Trophoblast cell (in vitro differentiated cells and primary cell): ENCODE measurements around the gene CNOT6.

Experiments used
- DNase-seq, 2 donors: peaks; one replicate each; pipeline ENCODE4 v3.0.0-alpha.2; 2016
- H2AFZ ChIP-seq: 2 replicates; pipeline ENCODE4 v1.6.1; 2013; ENCODE audit warnings: low read length, moderate library complexity, mild to moderate bottlenecking; ENCODE audit not compliant: insufficient read depth, poor library complexity
- H2AK5ac ChIP-seq: 2 replicates; pipeline ENCODE4 v1.6.1; 2013; ENCODE audit warnings: mild to moderate bottlenecking, low read length
- H2BK120ac ChIP-seq: 2 replicates; pipeline ENCODE4 v1.6.1; 2013; ENCODE audit warnings: low read length, mild to moderate bottlenecking, moderate library complexity; ENCODE audit not compliant: insufficient read depth, poor library complexity
- H2BK12ac ChIP-seq: 2 replicates; pipeline ENCODE4 v1.6.1; 2013; ENCODE audit warnings: mild to moderate bottlenecking, low read length, moderate library complexity
- H2BK5ac ChIP-seq: 2 replicates; pipeline ENCODE4 v1.6.1; 2013; ENCODE audit warnings: low read length, low read depth, moderate library complexity, mild to moderate bottlenecking; ENCODE audit not compliant: poor library complexity
- H3K14ac ChIP-seq: 2 replicates; pipeline ENCODE4 v1.6.1; 2013; ENCODE audit warnings: mild to moderate bottlenecking, low read length
- H3K18ac ChIP-seq: 2 replicates; pipeline ENCODE4 v1.6.1; 2013; ENCODE audit warnings: mild to moderate bottlenecking, low read length
- H3K23ac ChIP-seq: 2 replicates; pipeline ENCODE4 v1.6.1; 2013; ENCODE audit warnings: low read length
- H3K27ac ChIP-seq: 2 replicates; pipeline ENCODE4 v1.5.1; 2013; ENCODE audit warnings: low read depth, mild to moderate bottlenecking, inconsistent platforms, low read length, moderate library complexity
- H3K27me3 ChIP-seq: 2 replicates; pipeline ENCODE4 v1.6.1; 2013; ENCODE audit warnings: inconsistent platforms, mild to moderate bottlenecking, low read length, moderate library complexity; ENCODE audit not compliant: insufficient read depth
- H3K36me3 ChIP-seq, 2 experiments: 1 replicate in 1 of 2; 2 replicates in 1 of 2; pipeline ENCODE4 v1.6.1; 2013; ENCODE audit warnings: low read length in 2 of 2, mild to moderate bottlenecking in 2 of 2, moderate library complexity in 1 of 2; ENCODE audit not compliant: insufficient read depth in 2 of 2, control insufficient read depth in 1 of 2
- H3K4ac ChIP-seq: 2 replicates; pipeline ENCODE4 v1.6.1; 2013; ENCODE audit warnings: low read depth, mild to moderate bottlenecking, low read length, moderate library complexity
- H3K4me1 ChIP-seq, 2 experiments: 1 replicate in 1 of 2; 2 replicates in 1 of 2; pipeline ENCODE4 v1.6.1; 2013; ENCODE audit warnings: low read length in 2 of 2, mild to moderate bottlenecking in 2 of 2, moderate library complexity in 1 of 2; ENCODE audit not compliant: insufficient read depth in 2 of 2, control insufficient read depth in 1 of 2
- H3K4me2 ChIP-seq: 2 replicates; pipeline ENCODE4 v1.6.1; 2013; ENCODE audit warnings: inconsistent platforms, mild to moderate bottlenecking, low read length, moderate library complexity
- H3K4me3 ChIP-seq: 2 replicates; pipeline ENCODE4 v1.5.1; 2013; ENCODE audit warnings: mild to moderate bottlenecking, low read depth, low read length, inconsistent platforms
- H3K79me1 ChIP-seq: one replicate; pipeline ENCODE4 v1.6.1; 2013; ENCODE audit warnings: low read length
- H3K79me2 ChIP-seq: 2 replicates; pipeline ENCODE4 v1.6.1; 2013; ENCODE audit warnings: low read length, mild to moderate bottlenecking; ENCODE audit not compliant: control insufficient read depth, insufficient read depth, poor library complexity
- H3K9ac ChIP-seq: 2 replicates; pipeline ENCODE4 v1.6.1; 2013; ENCODE audit warnings: mild to moderate bottlenecking, low read length
- H3K9me3 ChIP-seq: 2 replicates; pipeline ENCODE4 v1.6.1; 2013; ENCODE audit warnings: low read depth, mild to moderate bottlenecking, control low read depth, inconsistent platforms, low read length; ENCODE audit not compliant: insufficient read depth
- H4K12ac ChIP-seq: 2 replicates; pipeline ENCODE4 v1.6.1; 2013; ENCODE audit warnings: low read depth, mild to moderate bottlenecking, low read length, moderate library complexity
- H4K8ac ChIP-seq: 2 replicates; pipeline ENCODE4 v1.6.1; 2013; ENCODE audit warnings: low read depth, mild to moderate bottlenecking, low read length, moderate library complexity
- H4K91ac ChIP-seq: one replicate; pipeline ENCODE4 v1.6.1; 2013; ENCODE audit warnings: low read depth, mild to moderate bottlenecking, low read length, moderate library complexity
- WGBS: extraction: QIAGEN DNeasy Blood & Tissue Kit; methylation state at CpG from one replicate; pipeline ENCODE4 v1.1.7; 2013; ENCODE audit warnings: missing lambda C conversion rate; ENCODE audit not compliant: insufficient read length, insufficient coverage; ENCODE audit errors: extremely low coverage; 5-methylcytosine and 5-hydroxymethylcytosine counted together

CNOT6 gene

GRCh38 chr5:180469586-180469865, 24.7 kb upstream of the CNOT6 start:
- H3K79me1 ChIP-seq: no peaks in the 10 kb centered on the region
- H3K4me2 ChIP-seq: no peak overlapping the region
- no peak overlapping the region for H4K91ac ChIP-seq
- H3K4ac ChIP-seq: no peak overlapping the region
- H2BK5ac ChIP-seq: no peak overlapping the region
- no peak overlapping the region for H4K8ac ChIP-seq
- no CpG with 5 or more reads among the region's 2 CpGs for WGBS
- no peak overlapping the region for H4K12ac ChIP-seq
- no peak overlapping the region for H2BK120ac ChIP-seq
- no peak overlapping the region for H3K23ac ChIP-seq
- no peak for DNase-seq
- no peak overlapping the region for H3K14ac ChIP-seq
- no peaks in the 10 kb centered on the region for H3K79me2 ChIP-seq
- H3K18ac ChIP-seq: no peak overlapping the region
- no peaks in the 10 kb centered on the region for H3K36me3 ChIP-seq
- no peaks in the 10 kb centered on the region for H3K4me1 ChIP-seq
- H3K27ac ChIP-seq: no peak overlapping the region
- peaks cover 9% of the 10 kb centered on the region for H3K9me3 ChIP-seq
- H2BK12ac ChIP-seq: no peak overlapping the region
- H3K4me3 ChIP-seq: no peak overlapping the region
- no peak overlapping the region for H2AK5ac ChIP-seq
- no peaks in the 10 kb centered on the region for H3K27me3 ChIP-seq
- H2AFZ ChIP-seq: no peak overlapping the region
- H3K9ac ChIP-seq: no peak overlapping the region

DNA sequence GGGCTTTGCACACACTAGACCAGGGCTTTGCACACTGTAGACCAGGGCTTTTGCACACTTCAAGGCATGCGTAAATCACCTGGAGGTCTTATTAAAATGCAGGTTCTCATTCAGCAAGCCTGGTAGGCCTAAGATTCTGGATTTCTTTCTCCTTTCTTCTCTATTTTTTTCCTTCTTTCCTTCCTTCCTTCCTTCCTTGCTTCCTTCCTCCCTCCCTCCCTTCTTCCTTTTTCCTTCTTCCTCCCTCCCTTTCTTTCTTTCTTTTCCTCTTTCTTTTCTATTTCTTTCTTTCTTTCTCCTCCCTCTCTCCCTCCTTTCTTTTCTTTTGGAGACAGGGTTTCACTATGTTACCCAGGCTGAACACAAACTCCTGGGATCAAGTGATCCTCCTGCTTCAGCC, 24.3 kb upstream of the CNOT6 start:
- Histone ChIP-seq H3K4ac (no peak overlapping the region), H2AFZ (no peak overlapping the region), H3K79me1 (no peaks in the 10 kb centered on the region), H2BK120ac (no peak overlapping the region), H3K4me2 (no peak overlapping the region), H3K4me1 (no peaks in the 10 kb centered on the region), H3K27me3 (no peaks in the 10 kb centered on the region), H2BK5ac (no peak overlapping the region), H2AK5ac (no peak overlapping the region), H3K9ac (no peak overlapping the region), H3K79me2 (no peaks in the 10 kb centered on the region), H3K4me3 (no peak overlapping the region), H3K18ac (no peak overlapping the region), H4K91ac (no peak overlapping the region), H4K12ac (no peak overlapping the region), H4K8ac (no peak overlapping the region), H2BK12ac (no peak overlapping the region), H3K27ac (no peak overlapping the region), H3K23ac (no peak overlapping the region), H3K36me3 (no peaks in the 10 kb centered on the region), H3K9me3 (peaks cover 8% of the 10 kb centered on the region), H3K14ac (no peak overlapping the region)
- WGBS: no CpG with 5 or more reads among the region's 1 CpG
- DNase-seq: no peak

DNA sequence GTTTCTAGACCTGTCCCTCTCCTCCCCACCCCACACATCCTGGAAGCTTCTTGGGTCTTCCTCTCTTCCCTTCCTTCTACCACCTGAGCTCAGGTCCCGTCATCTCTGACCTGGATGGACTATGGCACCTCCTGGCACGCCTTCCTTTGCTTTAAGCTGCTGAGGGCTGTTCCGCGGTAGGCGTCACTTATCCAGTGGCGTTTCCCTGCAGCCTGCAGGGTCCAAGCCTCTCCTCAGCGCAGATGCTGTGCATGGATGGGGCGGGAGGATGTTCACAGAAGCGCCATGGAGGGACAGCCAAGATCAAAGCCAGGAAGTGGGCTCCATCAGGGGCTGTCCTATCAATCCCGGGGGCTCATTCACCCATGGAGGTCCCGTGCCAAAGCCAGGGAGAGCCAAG, 23.8 kb upstream of the CNOT6 start:
- no peak overlapping the region for H2BK5ac ChIP-seq
- no peaks in the 10 kb centered on the region for H3K79me2 ChIP-seq
- H2BK12ac ChIP-seq: no peak overlapping the region
- H3K18ac ChIP-seq: no peak overlapping the region
- no peak overlapping the region for H3K9ac ChIP-seq
- no peak overlapping the region for H2BK120ac ChIP-seq
- H3K14ac ChIP-seq: no peak overlapping the region
- no peak overlapping the region for H2AK5ac ChIP-seq
- no peaks in the 10 kb centered on the region for H3K27me3 ChIP-seq
- no peaks in the 10 kb centered on the region for H3K79me1 ChIP-seq
- no peak overlapping the region for H3K27ac ChIP-seq
- H3K4ac ChIP-seq: no peak overlapping the region
- H3K4me2 ChIP-seq: no peak overlapping the region
- no peak overlapping the region for H4K91ac ChIP-seq
- H3K23ac ChIP-seq: no peak overlapping the region
- H2AFZ ChIP-seq: no peak overlapping the region
- H4K12ac ChIP-seq: no peak overlapping the region
- WGBS: no CpG with 5 or more reads among the region's 11 CpGs
- no peak for DNase-seq
- H4K8ac ChIP-seq: no peak overlapping the region
- H3K36me3 ChIP-seq: no peaks in the 10 kb centered on the region
- H3K4me3 ChIP-seq: no peak overlapping the region
- no peaks in the 10 kb centered on the region for H3K4me1 ChIP-seq
- peaks cover 6% of the 10 kb centered on the region for H3K9me3 ChIP-seq

- H3K4me3 ChIP-seq: no peak overlapping the region
- no peak overlapping the region for H3K14ac ChIP-seq
- H3K27me3 ChIP-seq: no peaks in the 10 kb centered on the region
- no CpG with 5 or more reads among the region's 16 CpGs for WGBS
- H3K4ac ChIP-seq: no peak overlapping the region
- H2BK120ac ChIP-seq: no peak overlapping the region
- H3K79me1 ChIP-seq: no peaks in the 10 kb centered on the region
- no peak overlapping the region for H4K8ac ChIP-seq
- no peak overlapping the region for H3K18ac ChIP-seq
- DNase-seq: peak; percentile 27 to 72
- H3K36me3 ChIP-seq: no peaks in the 10 kb centered on the region
- H4K91ac ChIP-seq: no peak overlapping the region
- no peak overlapping the region for H3K9ac ChIP-seq
- H2BK12ac ChIP-seq: no peak overlapping the region
- peak overlapping the region; percentile 10 for H3K23ac ChIP-seq
- no peaks in the 10 kb centered on the region for H3K4me1 ChIP-seq
- H3K4me2 ChIP-seq: no peak overlapping the region
- no peak overlapping the region for H4K12ac ChIP-seq
- no peak overlapping the region for H2AFZ ChIP-seq
- H3K9me3 ChIP-seq: peaks cover 3% of the 10 kb centered on the region
- no peak overlapping the region for H2BK5ac ChIP-seq
- H3K79me2 ChIP-seq: no peaks in the 10 kb centered on the region
- H3K27ac ChIP-seq: no peak overlapping the region
- H2AK5ac ChIP-seq: no peak overlapping the region
Observed at GRCh38 chr5:180470966-180471582, 23.1 kb upstream of the CNOT6 start.
